Activated CD8-positive, alpha-beta T cell treated with anti-CD3 and anti-CD28 coated beads, Interleukin-2, amount 10 ng/mL, durations not matched to agents 7 days and 5 days (primary cell): ENCODE measurements around the gene ITGBL1. TPM values are rescaled to one million over a fixed set of nuclear protein-coding genes. Genes with fewer than 3 reads are reported as not detected.

ENCODE experiments used
- ATAC-seq: fragments of 150-1000 bp; cut with Tn5 transposase; one replicate; pipeline ENCODE4 v1.10.0; 2021; ENCODE audit warnings: moderate library complexity
- CTCF ChIA-PET: fragments of 350-600 bp; sonication (Branson Sonifier 250); formaldehyde crosslinking; loops from one replicate; lab custom pipeline; 2021; ENCODE audit warnings: antibody characterized with exemption; lab: Charles Lee
- POLR2A ChIA-PET: fragments of 350-600 bp; sonication (Branson Sonifier 250); formaldehyde crosslinking; loops from one replicate; lab custom pipeline; 2021; ENCODE audit warnings: antibody characterized with exemption; lab: Charles Lee
- DNase-seq: peaks from one replicate; pipeline ENCODE4 v3.0.0-alpha.2; 2020
- H3K27ac Mint-ChIP-seq: one replicate; pipeline ENCODE4 v1.8.0; 2021; ENCODE audit warnings: mild to moderate bottlenecking, mixed read lengths
- H3K27me3 Mint-ChIP-seq: one replicate; pipeline ENCODE4 v1.8.0; 2021; ENCODE audit warnings: low read depth, mixed read lengths
- H3K36me3 Mint-ChIP-seq: one replicate; pipeline ENCODE4 v1.8.0; 2021; ENCODE audit warnings: low read depth, mixed read lengths
- H3K4me1 Mint-ChIP-seq: one replicate; pipeline ENCODE4 v1.8.0; 2021; ENCODE audit warnings: low read depth, mixed read lengths
- H3K4me3 Mint-ChIP-seq: one replicate; pipeline ENCODE4 v1.8.0; 2021; ENCODE audit warnings: mild to moderate bottlenecking, mixed read lengths
- H3K9me3 Mint-ChIP-seq: one replicate; pipeline ENCODE4 v1.8.0; 2022; ENCODE audit warnings: mixed read lengths; ENCODE audit not compliant: insufficient read depth
- total RNA-seq, 2 experiments: library from RNA; stranded (reverse); gene quantifications; one replicate each; pipeline ENCODE4 v1.2.3, GENCODE V29; 2021

Gene ITGBL1
- total RNA-seq, 2 experiments from 2014 or later: not detected

DNA sequence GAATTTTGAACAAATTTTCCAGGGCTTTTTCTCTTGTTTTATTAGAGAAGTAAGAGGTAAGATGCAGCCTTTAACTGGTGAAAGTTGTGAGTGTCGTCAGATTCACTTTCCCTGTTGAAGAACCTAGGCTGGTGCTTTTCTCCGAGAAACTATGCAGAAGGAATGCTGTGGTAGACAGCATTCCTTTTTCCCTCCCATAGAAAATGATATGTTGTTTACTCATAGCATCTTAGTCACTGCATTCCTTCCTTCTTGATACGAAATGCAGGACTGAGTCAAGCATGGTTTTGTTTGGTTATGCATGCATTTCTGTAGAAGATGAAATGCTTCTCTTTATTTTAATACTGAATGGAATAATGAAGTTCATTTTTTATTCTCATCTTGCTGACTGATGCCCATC, 3.4 kb downstream of the ITGBL1 start:
- no peak overlapping the region for H3K27ac Mint-ChIP-seq
- H3K27me3 Mint-ChIP-seq: peaks cover 16% of the 10 kb centered on the region
- ChIA-PET POLR2A (no interaction called here), CTCF (no interaction called here)
- DNase-seq (no peak), ATAC-seq (no peak)
- H3K9me3 Mint-ChIP-seq: no peaks in the 10 kb centered on the region
- no peak overlapping the region for H3K4me3 Mint-ChIP-seq
- no peaks in the 10 kb centered on the region for H3K4me1 Mint-ChIP-seq
- no peaks in the 10 kb centered on the region for H3K36me3 Mint-ChIP-seq

DNA sequence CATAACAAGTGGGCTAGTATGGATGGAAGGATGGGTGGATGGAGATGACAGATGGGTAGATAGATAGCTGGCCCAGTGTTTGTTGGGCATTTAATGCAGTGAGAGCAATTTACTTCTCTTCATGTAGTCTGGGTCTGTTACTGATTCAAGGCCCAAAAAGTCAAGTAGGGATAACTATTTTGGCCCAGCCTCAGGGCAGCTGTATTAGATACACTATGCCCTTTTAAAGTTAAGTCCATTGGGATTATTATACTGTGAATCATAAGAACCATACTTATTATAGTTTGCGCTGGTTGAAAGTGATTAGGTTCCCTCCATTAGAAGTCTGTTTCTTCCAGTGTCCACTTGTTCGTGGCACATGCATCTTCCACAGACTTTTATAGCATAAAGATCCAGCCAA, 4.7 kb downstream of the ITGBL1 start:
- DNase-seq: no peak
- POLR2A ChIA-PET: no interaction called here
- Mint-ChIP-seq H3K27me3 (peaks cover 16% of the 10 kb centered on the region), H3K4me1 (no peaks in the 10 kb centered on the region), H3K27ac (no peak overlapping the region), H3K9me3 (no peaks in the 10 kb centered on the region), H3K4me3 (no peak overlapping the region), H3K36me3 (no peaks in the 10 kb centered on the region)
- CTCF ChIA-PET: no interaction called here
- ATAC-seq: no peak

DNA sequence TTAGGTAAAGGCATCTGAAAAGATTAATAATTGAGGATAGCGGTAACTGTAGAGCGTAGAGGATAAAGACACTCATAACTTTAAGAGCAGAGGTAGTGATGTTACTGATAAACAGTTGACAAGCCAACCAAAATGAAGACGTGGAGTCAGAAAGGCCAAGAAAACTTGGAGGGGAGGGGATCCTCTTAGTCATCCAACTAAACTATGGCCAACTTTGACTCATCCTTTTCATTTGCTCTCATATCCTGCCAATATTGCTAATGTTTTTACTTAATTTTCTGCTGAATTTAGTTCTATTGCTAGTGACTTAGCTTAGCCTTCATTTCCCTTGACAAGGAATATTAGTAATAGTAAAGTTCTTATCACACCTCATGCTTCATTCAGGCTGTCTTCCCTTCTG, 13.4 kb downstream of the ITGBL1 start:
- ATAC-seq: no peak
- CTCF ChIA-PET: no interaction called here
- Mint-ChIP-seq H3K4me3 (no peak overlapping the region), H3K36me3 (no peaks in the 10 kb centered on the region), H3K27ac (no peak overlapping the region), H3K9me3 (no peaks in the 10 kb centered on the region), H3K4me1 (no peaks in the 10 kb centered on the region), H3K27me3 (no peaks in the 10 kb centered on the region)
- POLR2A ChIA-PET: no interaction called here
- no peak for DNase-seq

DNA sequence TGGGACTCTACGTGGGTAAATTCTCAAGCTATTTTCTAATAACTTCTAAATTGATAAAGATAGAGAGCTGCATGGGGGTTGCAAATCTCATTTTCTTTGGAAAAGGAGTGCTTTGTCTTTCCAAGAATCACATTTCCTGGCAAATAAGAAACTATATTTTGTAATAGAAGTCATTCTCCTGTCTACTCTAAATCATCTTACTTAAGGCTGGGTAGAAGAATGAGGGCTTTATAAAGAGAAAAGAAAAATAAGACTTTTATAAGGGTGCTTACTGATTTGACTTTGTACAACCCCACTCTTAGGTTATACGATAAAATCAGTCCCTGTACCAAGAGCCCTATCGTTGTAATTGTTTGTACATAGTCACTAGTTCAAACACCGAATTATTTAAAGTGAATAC, 14.9 kb downstream of the ITGBL1 start:
- DNase-seq: no peak
- Mint-ChIP-seq H3K27ac (no peak overlapping the region), H3K4me3 (no peak overlapping the region), H3K9me3 (no peaks in the 10 kb centered on the region), H3K36me3 (no peaks in the 10 kb centered on the region), H3K4me1 (no peaks in the 10 kb centered on the region), H3K27me3 (no peaks in the 10 kb centered on the region)
- ATAC-seq: no peak
- CTCF ChIA-PET: no interaction called here
- POLR2A ChIA-PET: no interaction called here

DNA sequence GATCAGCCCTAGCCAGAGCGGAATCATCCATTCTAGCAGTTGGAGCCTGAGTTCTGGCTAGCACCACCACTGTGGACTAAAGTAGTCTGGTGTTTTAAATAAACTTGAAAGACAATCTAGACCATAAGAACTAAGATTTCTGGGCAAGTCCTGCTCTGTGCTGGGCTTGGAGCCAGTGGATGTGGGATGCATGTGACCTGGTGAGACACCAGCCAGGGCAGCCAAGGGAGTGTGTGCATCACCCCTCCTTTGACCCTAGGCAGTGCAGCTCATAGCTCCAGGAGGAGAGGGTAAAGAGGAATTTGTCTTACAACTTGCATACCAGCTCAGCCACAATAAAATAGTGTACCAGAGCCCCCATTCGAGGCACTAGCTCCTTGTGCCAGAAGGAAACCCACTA, 21.0 kb downstream of the ITGBL1 start:
- CTCF ChIA-PET: no interaction called here
- no peaks in the 10 kb centered on the region for H3K36me3 Mint-ChIP-seq
- no peak overlapping the region for H3K4me3 Mint-ChIP-seq

DNA sequence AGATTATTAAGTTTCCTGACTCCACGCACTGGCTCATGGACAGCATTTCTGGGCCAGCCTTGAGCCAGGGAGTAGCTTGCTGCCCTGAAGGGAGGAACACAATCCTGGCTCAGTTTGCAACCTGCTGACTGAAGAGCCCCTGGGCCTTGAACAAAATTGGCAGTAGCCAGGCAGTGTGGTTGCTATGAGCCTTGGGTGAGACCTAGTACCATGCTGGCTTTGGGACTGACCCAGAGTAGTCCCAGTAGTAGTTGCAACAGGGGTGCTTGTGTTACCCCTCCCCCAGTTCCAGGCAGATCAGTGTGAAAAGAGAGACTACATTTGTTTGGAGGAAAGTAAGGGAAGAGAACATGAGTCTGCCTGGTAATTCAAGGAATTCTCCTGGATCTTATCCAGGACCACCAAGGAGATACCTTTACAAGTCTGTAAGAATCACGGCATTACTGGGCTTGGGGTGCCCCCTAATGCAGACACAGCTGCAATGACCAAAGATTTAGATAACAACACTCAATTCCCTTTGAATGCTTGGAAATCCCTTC, 22.0 kb downstream of the ITGBL1 start:
- DNase-seq: no peak
- H3K9me3 Mint-ChIP-seq: no peaks in the 10 kb centered on the region
- H3K27ac Mint-ChIP-seq: no peak overlapping the region
- no peaks in the 10 kb centered on the region for H3K4me1 Mint-ChIP-seq
- H3K4me3 Mint-ChIP-seq: no peak overlapping the region
- no peak for ATAC-seq
- H3K36me3 Mint-ChIP-seq: no peaks in the 10 kb centered on the region
- CTCF ChIA-PET: no interaction called here
- POLR2A ChIA-PET: no interaction called here
- no peaks in the 10 kb centered on the region for H3K27me3 Mint-ChIP-seq

More for the DNA sequence above, 21.0 kb downstream of the ITGBL1 start:
- POLR2A ChIA-PET: no interaction called here
- H3K27ac Mint-ChIP-seq: no peak overlapping the region
- H3K9me3 Mint-ChIP-seq: no peaks in the 10 kb centered on the region
- H3K27me3 Mint-ChIP-seq: no peaks in the 10 kb centered on the region
- no peak for DNase-seq
- no peaks in the 10 kb centered on the region for H3K4me1 Mint-ChIP-seq
- no peak for ATAC-seq

DNA sequence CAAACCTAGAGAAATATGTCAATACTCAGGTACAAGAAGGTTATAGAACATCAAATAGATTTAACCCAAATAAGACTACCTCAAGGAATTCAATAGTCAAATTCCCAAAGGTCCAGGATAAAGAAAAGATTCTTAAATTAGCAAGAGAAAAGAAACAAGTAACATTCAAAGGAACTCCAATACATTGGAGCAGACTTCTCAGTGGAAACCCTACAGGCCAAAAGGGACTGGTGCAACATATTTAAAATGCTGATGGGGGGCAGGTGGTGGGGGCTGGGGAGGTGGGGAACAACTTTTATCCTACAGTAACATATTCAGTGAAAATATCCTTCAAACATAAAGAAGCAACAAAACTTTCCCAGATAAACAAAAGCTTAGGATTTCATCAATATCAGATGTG, 23.1 kb downstream of the ITGBL1 start:
- no peaks in the 10 kb centered on the region for H3K27me3 Mint-ChIP-seq
- H3K27ac Mint-ChIP-seq: no peak overlapping the region
- H3K9me3 Mint-ChIP-seq: no peaks in the 10 kb centered on the region

DNA sequence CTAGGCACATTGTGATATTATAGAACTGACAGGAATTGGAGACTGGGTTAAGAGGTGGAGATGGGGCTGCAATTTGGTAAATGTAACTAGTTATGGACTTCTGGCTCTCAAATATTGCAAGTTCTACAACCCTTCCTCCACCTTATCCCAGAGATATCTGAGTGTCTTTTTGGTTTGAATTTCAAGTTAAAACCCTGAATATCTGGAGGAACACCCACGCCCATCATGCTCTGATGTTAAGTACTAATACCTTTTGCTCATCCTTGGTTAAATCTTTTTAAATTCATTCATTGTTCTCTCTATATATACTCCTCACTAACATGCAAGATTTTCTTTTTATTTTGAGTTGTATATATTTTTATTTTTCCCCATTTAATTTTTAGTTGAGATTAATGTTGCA, 28.9 kb downstream of the ITGBL1 start:
- ATAC-seq (no peak), DNase-seq (no peak)
- POLR2A ChIA-PET: no interaction called here
- Mint-ChIP-seq H3K4me1 (no peaks in the 10 kb centered on the region), H3K36me3 (no peaks in the 10 kb centered on the region), H3K27ac (no peak overlapping the region), H3K9me3 (no peaks in the 10 kb centered on the region), H3K27me3 (no peaks in the 10 kb centered on the region), H3K4me3 (no peak overlapping the region)
- CTCF ChIA-PET: no interaction called here

More for the DNA sequence above, 23.1 kb downstream of the ITGBL1 start:
- ChIA-PET CTCF (no interaction called here), POLR2A (no interaction called here)
- Mint-ChIP-seq H3K4me3 (no peak overlapping the region), H3K4me1 (no peaks in the 10 kb centered on the region), H3K36me3 (no peaks in the 10 kb centered on the region)
- DNase-seq: no peak
- ATAC-seq: no peak

DNA sequence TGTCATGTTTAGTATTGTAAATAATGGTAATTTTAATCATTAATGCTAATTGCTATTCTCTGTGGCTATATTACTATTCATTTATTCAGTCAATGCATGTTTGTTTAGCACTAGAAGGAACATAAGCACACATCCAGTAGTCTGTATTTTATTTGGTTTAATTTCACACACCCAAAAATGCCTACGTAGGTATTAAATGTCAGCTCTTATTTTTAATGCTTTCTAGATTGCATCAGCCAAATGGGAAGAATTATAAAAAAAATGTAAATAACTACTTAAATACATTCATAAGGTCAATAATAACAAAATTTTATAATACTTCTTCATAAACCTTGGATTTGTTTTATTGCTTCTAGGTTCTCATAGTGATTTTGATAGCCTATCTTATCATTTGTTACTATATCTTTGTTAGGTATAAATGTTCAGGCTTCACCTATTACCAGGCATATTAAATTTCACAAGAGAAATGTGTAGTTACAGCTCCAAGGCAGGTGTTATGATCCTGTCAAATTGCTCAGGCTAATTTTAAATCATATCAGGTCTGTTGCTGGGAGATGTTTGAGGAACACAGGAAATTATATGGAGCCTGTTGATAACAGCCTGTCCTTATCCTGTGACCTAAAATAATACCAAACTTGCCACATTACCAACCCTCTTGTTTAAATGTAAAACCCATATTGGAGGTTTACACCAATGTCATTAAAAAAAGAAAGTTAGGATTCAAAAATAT, 34.4 kb downstream of the ITGBL1 start:
- no peaks in the 10 kb centered on the region for H3K9me3 Mint-ChIP-seq
- H3K4me1 Mint-ChIP-seq: no peaks in the 10 kb centered on the region
- ATAC-seq: no peak
- DNase-seq: no peak
- CTCF ChIA-PET: no interaction called here
- POLR2A ChIA-PET: no interaction called here
- peaks cover 3% of the 10 kb centered on the region for H3K27me3 Mint-ChIP-seq
- H3K27ac Mint-ChIP-seq: no peak overlapping the region
- no peak overlapping the region for H3K4me3 Mint-ChIP-seq
- no peaks in the 10 kb centered on the region for H3K36me3 Mint-ChIP-seq

DNA sequence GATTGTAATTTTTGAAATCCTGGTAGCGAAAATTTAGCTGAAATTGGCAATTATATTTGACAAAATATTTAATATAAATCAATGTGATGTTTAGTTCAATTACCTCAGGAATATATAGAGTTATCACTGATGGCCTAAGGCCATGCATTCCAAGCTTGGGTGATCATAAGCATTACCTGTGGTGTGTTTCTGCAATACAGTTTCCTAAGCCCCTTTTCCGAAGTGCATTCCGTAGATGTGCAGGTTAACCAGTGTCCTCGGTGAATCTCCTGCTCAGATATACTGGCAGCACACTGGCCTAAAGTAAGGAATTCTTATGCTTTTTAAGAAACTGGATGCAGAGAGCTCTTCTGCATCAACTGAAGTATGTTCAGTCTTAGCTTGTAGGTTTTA, 35.0 kb downstream of the ITGBL1 start:
- ATAC-seq: no peak
- Mint-ChIP-seq H3K36me3 (no peaks in the 10 kb centered on the region), H3K9me3 (no peaks in the 10 kb centered on the region), H3K27ac (no peak overlapping the region), H3K4me1 (no peaks in the 10 kb centered on the region), H3K4me3 (no peak overlapping the region), H3K27me3 (peaks cover 3% of the 10 kb centered on the region)
- no peak for DNase-seq
- ChIA-PET POLR2A (no interaction called here), CTCF (interaction anchor here (1.2 kb wide), 1 partner anchor 8 kb away, joined by 3 read pairs; no protein-coding TSS in a partner anchor)

DNA sequence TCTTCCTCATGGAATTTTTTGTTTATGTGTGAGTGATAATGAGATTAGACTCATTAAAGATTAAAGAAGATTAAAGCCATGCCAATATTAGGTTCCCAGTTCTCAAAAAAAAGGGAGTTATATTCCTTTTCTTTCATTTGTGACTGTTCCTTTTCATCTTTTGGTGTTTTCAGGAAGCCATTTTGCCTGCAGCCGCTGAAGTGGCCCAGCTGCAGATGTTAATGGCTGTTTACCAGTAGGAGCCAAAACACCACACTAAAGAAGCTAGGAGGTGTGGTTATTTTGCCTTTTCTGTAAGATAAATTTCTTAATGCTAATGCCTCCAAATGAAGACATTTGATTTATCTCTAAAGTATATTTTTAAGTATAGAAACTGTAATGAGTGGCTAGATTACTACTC, 36.3 kb downstream of the ITGBL1 start:
- H3K36me3 Mint-ChIP-seq: no peaks in the 10 kb centered on the region
- DNase-seq (no peak), ATAC-seq (no peak)
- peaks cover 6% of the 10 kb centered on the region for H3K27me3 Mint-ChIP-seq
- CTCF ChIA-PET: interaction anchor here (1.2 kb wide), 1 partner anchor 9 kb away, joined by 3 read pairs; no protein-coding TSS in a partner anchor
- no peak overlapping the region for H3K27ac Mint-ChIP-seq
- no peak overlapping the region for H3K4me3 Mint-ChIP-seq
- POLR2A ChIA-PET: no interaction called here
- H3K4me1 Mint-ChIP-seq: no peaks in the 10 kb centered on the region
- H3K9me3 Mint-ChIP-seq: no peaks in the 10 kb centered on the region

DNA sequence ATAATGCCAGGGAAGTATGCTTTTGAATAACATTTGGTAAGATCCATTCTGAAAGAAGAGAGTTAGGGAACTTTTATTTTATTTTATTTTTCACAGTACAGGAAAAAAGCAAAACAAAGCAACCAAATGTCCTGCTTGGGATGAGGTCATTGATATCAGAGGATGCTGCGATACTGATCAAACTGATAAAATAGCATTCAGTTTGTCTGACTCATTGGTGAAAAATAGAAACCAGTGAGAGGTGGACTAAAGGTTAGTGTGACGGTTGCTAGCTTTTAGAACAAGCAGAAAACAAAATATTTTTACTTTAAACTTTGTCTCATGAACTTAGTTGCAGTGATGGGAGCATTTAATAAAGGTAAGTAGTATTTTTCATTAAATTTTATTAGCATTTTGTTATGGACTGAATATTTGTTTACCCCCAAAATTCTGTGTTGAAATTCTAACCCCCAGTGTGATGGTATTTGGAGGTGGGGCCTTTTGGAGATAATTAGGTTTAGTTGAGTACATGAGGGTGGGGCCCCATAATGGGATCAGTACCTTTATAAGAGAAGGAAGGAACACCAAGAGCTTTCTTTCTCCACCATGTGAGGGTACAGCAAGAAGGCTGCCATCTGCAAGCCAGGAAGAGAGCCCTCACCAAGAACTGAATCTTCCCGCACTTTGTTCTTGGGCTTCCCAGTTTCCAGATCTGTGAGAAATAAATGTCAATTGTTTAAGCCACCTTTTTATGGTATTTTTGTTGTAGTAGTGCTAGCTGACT, 37.3 kb downstream of the ITGBL1 start:
- DNase-seq: no peak
- Mint-ChIP-seq H3K27ac (no peak overlapping the region), H3K36me3 (no peaks in the 10 kb centered on the region), H3K27me3 (peaks cover 6% of the 10 kb centered on the region), H3K9me3 (no peaks in the 10 kb centered on the region), H3K4me3 (no peak overlapping the region), H3K4me1 (no peaks in the 10 kb centered on the region)
- ChIA-PET CTCF (no interaction called here), POLR2A (no interaction called here)
- no peak for ATAC-seq
